Measurements from ENCODE around the gene PLA2G12B.

Gene PLA2G12B

GRCh38 chr10:72943498-72944234, 10.9 kb downstream of the PLA2G12B start:
- Histone ChIP-seq H3K4me1 (ENCODE audit: control insufficient read depth, low read length) (no peaks in the 10 kb centered on the region), H4K20me1 (ENCODE audit: control insufficient read depth, insufficient read depth, low read depth, low read length) (no peaks in the 10 kb centered on the region), H3K27me3 (ENCODE audit: control insufficient read depth, low read length) (peaks cover 9% of the 10 kb centered on the region), H3K9me2 (replicated peaks; ENCODE audit: control insufficient read depth, low read length) (no peaks in the 10 kb centered on the region), H3F3A (ENCODE audit: control insufficient read depth, insufficient read depth) (no peaks in the 10 kb centered on the region), H3K27ac (ENCODE audit: low read depth, low read length) (no peak overlapping the region), H3K79me2 (ENCODE audit: control insufficient read depth, low read length) (no peaks in the 10 kb centered on the region), H3K9me3 (ENCODE audit: control insufficient read depth, insufficient read depth, low read length) (no peaks in the 10 kb centered on the region), H3K4me2 (ENCODE audit: low read length) (no peak overlapping the region), H3K36me3 (ENCODE audit: control insufficient read depth, low read length) (no peaks in the 10 kb centered on the region), H3K4me3 (ENCODE audit: low read length) (no peak overlapping the region)
- TF ChIP-seq CTCF (IDR thresholded peaks at IDR 0.05; ENCODE audit: low read depth, low read length, poor library complexity, severe bottlenecking) (no peak), EZH2phosphoT487 (IDR thresholded peaks at IDR 0.05; ENCODE audit: borderline replicate concordance, low read length) (no peak)

GRCh38 chr10:72935361-72935760, 19.2 kb downstream of the PLA2G12B start:
- H3K27ac ChIP-seq (ENCODE audit: low read depth, low read length) = no peak overlapping the region

GRCh38 chr10:72932259-72933015, 22.2 kb downstream of the PLA2G12B start:
- H3K27me3 ChIP-seq (ENCODE audit: control insufficient read depth, low read length) = 0 out of 2 replicates have a peak, but pooled peaks cover 5% of the 10 kb centered on the region

More at GRCh38 chr10:72935361-72935760, 19.2 kb downstream of the PLA2G12B start:
- Histone ChIP-seq H3K4me3 (ENCODE audit: low read length) (no peak overlapping the region), H3K9me3 (ENCODE audit: control insufficient read depth, insufficient read depth, low read length) (no peaks in the 10 kb centered on the region), H3F3A (ENCODE audit: control insufficient read depth, insufficient read depth) (no peaks in the 10 kb centered on the region), H3K79me2 (ENCODE audit: control insufficient read depth, low read length) (no peaks in the 10 kb centered on the region), H3K36me3 (ENCODE audit: control insufficient read depth, low read length) (no peaks in the 10 kb centered on the region), H3K9me2 (replicated peaks; ENCODE audit: control insufficient read depth, low read length) (no peaks in the 10 kb centered on the region), H4K20me1 (ENCODE audit: control insufficient read depth, insufficient read depth, low read depth, low read length) (no peaks in the 10 kb centered on the region), H3K4me2 (ENCODE audit: low read length) (no peak overlapping the region), H3K27me3 (ENCODE audit: control insufficient read depth, low read length) (peaks cover 5% of the 10 kb centered on the region; the same call in 1 of the 2 replicates), H3K4me1 (ENCODE audit: control insufficient read depth, low read length) (no peaks in the 10 kb centered on the region)
- TF ChIP-seq CTCF (IDR thresholded peaks at IDR 0.05; ENCODE audit: low read depth, low read length, poor library complexity, severe bottlenecking) = no peak
- no peak for TF ChIP-seq EZH2phosphoT487 (IDR thresholded peaks at IDR 0.05; ENCODE audit: borderline replicate concordance, low read length)

More at GRCh38 chr10:72932259-72933015, 22.2 kb downstream of the PLA2G12B start:
- H4K20me1 ChIP-seq (ENCODE audit: control insufficient read depth, insufficient read depth, low read depth, low read length) = no peaks in the 10 kb centered on the region
- no peak overlapping the region for H3K27ac ChIP-seq (ENCODE audit: low read depth, low read length)
- no peaks in the 10 kb centered on the region for H3K9me3 ChIP-seq (ENCODE audit: control insufficient read depth, insufficient read depth, low read length)
- H3F3A ChIP-seq (ENCODE audit: control insufficient read depth, insufficient read depth) = no peaks in the 10 kb centered on the region
- no peaks in the 10 kb centered on the region for H3K79me2 ChIP-seq (ENCODE audit: control insufficient read depth, low read length)
- no peaks in the 10 kb centered on the region for H3K9me2 ChIP-seq (replicated peaks; ENCODE audit: control insufficient read depth, low read length)
- H3K4me2 ChIP-seq (ENCODE audit: low read length) = no peak overlapping the region
- no peak overlapping the region for H3K4me3 ChIP-seq (ENCODE audit: low read length)
- TF ChIP-seq EZH2phosphoT487 (IDR thresholded peaks at IDR 0.05; ENCODE audit: borderline replicate concordance, low read length) (no peak), CTCF (IDR thresholded peaks at IDR 0.05; ENCODE audit: low read depth, low read length, poor library complexity, severe bottlenecking) (no peak)
- no peaks in the 10 kb centered on the region for H3K4me1 ChIP-seq (ENCODE audit: control insufficient read depth, low read length)
- no peaks in the 10 kb centered on the region for H3K36me3 ChIP-seq (ENCODE audit: control insufficient read depth, low read length)

Measured in DOHH2 (cell line).